HG03342 (cell line): Measurements from ENCODE around the gene TCEANC2.
"Not testable (repeated sequence)": the region's sequence is repeated elsewhere in the genome, so short reads cannot be mapped to it uniquely, and the experiment has no call there.

Source experiments
- ATAC-seq: cut with Tn5 transposase; IDR thresholded peaks from one replicate; pipeline ENCODE4 v1.9.1; 2021; ENCODE audit warnings: mild to moderate bottlenecking, moderate library complexity; ENCODE audit not compliant: unreplicated experiment

Gene TCEANC2

DNA sequence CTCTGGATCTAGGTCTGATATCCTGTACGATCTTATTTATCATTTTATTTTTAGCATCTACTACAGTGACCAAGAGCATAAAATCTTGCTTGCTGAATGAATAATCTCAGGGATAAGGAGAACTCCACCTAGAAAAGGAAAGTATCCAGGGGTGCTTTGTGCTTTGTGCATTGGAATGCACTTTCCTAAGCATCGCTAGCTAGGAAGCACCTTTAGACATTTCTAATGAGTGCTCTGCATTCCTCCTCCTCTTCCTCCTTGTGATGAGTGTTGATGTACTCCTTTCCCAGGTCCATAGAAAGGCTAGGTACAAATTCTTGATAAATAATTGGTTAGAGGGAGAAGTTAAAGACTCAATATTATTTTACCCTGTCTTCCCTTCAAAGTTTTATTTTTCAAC lies 31.4 kb downstream of the TCEANC2 start:
- no peak for ATAC-seq

DNA sequence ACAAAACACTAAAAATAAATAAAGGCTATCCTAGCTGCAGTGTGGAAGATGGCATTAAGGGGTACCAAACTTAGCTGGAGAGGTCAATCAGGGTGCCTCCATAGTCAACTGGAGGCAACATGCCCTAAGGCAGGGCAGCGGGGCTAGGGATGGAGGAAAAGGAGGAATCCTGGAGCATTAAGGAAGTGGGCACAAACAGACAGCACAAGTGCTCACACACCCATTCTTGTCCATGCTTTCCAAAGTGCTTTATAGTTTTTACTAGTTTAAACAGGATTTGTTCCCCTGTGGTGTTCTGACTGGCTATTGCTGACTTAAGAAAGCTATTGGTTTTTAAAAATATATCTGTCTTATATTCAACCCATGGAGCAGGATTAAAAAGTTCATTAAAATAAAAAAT lies 33.3 kb downstream of the TCEANC2 start:
- ATAC-seq, result no peak

DNA sequence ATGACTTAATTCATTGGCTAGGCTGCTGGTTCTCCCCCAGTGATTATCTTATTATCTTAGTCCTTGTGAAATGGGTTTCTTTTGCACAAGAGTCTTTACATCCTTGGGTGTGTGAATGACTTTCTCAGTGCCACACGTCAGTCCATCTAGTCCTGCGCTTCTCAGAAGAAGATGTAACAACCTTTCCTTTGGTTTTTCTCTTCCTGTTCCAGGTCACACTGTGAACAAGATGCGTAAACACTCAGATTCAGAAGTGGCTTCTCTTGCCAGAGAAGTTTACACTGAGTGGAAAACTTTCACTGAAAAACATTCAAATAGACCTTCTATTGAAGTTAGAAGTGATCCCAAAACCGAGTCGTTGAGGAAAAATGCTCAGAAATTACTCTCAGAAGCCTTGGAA lies 35.0 kb downstream of the TCEANC2 start:
- no peak for ATAC-seq

DNA sequence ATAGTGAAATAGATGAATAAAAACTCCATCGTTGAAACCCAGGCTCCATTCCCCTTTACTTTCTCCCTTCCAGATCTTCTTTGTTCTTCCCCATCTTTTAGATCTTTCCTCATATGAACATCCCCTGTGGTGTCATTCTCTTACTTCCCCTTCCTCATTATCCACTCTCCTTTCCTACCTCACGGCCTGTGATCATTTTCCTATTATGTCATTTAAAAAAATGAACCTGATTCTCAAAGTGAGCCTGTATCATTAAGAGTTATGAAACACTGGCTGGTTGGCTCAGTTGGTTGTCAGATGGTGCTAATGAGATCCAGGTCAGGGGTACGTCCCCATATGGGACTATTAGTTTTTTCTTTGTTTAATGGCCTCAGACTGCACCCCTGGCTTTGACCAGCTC lies 38.3 kb downstream of the TCEANC2 start:
- ATAC-seq, result no peak

DNA sequence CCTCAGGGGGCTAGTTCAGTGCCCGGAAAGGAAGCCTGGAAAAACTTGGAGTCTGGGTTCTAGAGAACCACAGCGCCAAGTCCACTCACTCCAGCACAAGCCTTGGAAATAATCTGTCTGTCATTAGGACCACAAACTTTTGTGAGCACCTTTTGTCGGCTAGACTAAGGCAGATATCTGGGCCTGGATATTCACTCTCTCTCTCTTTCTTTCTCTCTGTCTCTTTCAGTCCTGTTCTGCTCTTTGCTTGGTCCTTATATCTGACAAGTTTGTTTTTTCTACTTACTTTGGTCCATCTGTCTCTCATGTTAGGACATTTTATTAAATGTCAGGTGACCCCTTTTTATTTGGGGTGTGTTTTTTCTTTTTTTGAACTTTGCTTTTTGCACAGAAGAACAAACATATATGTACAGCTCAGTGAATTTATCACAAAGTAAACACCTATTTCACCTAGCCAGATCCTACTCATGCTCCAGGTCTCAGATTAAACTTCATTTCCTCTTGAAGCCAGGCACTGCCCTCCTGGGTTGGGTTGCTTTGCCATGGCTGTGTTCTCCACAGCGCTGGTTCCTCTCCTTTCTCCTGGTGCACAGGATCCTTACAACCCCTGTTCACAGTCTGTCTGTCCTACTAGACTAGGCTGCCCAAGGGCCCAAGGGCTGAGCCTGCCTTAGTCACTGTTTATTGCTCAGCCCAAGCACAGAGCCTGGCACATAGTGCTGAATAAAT lies 40.8 kb downstream of the TCEANC2 start:
- ATAC-seq, result no peak

DNA sequence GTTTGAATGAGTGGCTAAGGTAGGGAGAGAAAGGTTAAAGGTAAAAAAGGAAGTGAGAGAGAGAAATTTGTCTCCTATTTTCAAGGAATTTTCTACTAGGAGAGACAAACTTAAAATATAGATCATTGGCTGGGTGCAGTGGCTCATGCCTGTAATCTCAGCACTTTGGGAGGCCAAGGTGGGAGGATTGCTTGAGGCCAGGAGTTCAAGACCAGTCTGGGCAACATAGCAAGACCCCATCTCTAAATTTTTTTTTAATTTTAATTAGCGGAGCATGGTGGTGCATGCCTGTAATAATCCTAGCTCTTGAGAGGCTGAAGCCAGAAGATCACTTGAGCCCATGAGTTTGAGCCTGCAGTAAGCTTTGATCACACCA lies 41.3 kb downstream of the TCEANC2 start:
- ATAC-seq, result not testable (repeated sequence)

DNA sequence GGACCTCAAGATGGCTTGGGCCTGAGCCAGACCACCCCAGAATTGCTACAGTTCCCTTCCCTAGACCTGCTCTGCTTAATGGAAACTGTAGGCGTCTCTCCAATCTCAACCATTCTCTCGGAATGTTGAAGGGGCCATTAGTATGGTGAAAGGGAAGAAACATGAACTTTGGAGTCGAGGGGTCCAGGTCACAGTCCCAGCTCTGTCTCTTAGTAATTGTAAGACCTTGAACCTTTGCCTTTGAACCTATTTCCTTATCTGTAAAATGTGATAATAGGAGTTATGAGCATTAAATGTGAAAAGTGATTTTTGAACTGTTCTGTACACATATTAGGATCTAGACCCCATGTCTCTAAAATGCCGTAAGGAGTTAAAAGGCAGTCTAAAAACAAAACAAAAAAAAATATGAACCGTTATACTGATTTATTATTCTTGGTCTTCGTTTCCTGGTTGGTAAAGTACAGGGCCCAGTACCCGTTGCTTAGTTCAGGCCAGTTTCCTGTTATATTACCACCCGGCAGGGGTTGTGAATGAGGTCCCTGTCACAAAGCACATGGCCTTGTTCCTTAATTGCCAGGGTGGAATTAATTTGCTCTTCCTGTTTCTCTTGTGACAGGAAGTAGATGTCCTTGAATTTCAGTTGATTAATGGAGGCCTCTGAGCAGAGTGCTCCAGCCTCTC lies 42.3 kb downstream of the TCEANC2 start:
- ATAC-seq, result no peak

DNA sequence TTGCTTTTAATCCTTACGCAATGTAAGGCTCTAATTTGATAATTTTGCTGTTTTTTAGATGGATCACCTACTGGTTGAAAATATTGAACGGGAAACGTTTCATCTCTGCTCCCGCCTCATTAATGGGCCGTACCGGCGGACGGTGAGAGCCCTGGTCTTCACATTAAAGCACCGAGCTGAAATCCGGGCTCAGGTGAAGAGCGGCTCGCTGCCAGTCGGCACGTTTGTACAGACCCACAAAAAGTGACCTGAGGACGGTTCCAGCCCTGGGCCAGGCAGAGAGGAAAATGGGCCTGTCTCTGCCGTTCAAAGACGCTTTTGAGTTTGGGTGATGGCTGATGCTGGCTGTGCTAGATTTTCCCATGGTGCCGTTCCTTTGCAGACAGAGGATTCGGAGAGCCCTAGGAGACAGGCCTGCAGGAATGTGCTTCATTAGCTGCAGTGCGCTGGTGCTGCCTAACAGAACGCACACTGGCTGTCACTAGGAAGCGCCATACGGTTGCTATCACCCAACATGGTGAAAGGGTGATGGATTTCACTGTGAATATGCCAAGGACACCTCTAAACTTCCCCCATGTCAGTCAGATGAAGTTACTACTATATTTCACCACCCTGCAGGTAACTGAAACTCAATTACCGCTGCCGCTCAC lies 42.9 kb downstream of the TCEANC2 start:
- ATAC-seq, result no peak

DNA sequence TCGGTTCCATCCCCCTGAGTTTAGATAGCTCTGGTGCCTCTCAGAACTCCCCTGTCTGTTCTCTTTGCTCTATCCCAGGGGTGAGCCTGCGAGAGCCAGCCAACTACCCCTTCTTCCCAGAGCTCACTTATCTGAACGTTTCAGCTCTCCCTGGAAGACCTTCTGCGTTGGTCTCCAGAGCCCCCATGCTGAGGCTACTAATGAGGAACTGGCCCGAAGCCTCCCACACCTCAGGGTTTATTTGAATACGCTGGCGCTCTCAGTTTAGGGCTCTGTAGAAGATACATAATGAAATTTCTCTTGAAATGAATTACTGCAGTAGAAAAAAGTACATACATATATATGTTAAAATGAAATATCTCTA lies 43.5 kb downstream of the TCEANC2 start:
- ATAC-seq, result no peak

DNA sequence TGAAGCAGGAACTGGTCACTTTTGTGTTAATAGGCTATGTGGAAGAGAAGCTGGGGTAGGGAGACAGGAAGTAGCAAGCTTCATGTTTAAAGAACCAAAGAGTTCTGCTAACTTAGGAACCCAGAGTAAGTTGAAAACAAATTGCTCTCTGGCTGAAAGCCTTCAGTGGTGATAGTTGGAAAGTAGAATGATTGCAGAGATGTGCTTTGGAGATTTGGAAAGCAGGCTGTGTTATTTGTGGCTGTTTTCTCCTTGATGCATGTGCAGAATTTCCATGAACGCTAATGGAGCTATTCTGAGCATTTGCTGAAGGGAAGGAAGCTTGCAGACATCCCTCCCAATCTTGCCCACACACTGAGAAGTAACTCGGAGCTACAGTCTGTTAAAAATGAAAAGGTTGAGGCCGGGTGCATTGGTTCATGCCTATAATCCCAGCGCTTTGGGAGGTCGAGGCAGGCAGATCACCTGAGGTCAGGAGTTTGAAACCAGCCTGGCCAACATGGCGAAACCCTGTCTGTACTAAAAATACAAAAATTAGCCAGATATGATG lies 45.7 kb downstream of the TCEANC2 start:
- no peak for ATAC-seq

DNA sequence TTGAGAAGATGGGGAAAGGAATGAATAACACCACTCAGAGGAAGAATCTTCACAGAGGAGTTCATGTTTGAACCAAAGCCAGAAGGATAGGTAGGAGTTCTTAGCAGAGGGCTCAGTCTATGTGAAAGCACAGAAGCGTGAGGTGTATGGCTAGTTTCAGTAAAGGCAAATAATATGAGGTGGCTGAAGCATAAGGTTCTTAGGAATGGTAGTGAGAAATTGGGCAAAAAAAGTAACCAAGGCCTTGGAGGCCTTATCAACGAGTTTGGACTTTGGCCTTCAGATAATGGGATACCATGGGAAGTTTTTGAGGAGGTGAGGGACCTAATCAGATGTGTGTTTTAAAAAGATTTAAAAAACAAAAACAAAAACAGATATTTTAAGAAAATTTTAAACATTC lies 47.1 kb downstream of the TCEANC2 start:
- no peak for ATAC-seq

DNA sequence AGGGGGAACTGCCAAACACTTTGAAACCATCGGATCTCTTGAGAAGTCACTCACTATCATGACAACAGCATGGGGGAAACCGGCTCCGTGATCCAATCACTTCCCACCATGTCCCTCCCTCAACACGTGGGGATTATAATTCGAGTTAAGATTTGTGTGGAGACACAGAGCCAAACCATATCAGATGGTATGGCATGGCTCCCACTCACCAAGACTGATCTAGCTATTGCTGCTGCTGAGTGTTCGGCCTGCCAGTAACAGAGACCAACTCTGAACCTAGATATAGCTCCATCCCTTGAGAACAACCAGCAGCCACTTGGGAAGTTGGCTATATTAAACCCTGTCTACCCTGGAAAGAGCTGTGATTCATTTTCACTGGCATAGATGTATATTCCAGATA lies 50.0 kb downstream of the TCEANC2 start:
- no peak for ATAC-seq

DNA sequence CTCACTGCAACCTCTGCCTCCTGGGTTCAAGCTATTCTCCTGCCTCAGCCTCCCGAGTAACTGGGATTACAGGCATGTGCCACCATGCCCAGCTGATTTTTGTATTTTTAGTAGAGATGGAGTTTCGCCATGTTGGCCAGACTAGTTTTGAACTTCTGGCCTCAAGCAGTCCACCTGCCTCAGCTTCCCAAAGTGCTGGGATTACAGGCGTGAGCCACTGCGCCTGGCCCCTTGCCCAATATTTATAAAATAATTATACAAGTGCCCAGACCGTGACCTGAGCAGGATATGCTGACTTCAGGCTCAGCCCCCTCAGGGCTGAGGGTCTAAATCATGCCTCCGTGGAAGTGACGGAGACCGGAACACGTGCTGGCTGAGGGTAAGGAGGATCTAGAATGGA lies 51.2 kb downstream of the TCEANC2 start:
- not testable (repeated sequence) for ATAC-seq

DNA sequence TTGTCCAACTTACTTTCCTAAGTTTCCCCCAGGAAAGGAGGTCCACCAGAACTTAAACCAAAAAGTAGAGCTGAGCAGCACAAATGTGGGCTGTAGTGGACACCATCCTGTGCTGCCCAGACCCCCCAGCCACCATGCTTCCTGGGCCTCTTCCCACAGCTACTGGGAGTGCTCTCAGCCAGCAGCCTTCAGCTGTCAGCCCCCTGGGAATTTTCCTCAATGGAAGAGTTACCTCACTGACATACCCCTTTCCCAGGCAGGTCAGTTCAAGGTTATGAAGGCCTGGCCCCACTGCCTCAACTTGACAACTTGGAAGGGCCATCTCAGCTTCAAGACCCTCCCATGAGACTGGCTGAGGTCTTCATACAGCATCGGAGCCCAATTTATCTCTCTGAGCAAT lies 51.7 kb downstream of the TCEANC2 start:
- ATAC-seq, result no peak

DNA sequence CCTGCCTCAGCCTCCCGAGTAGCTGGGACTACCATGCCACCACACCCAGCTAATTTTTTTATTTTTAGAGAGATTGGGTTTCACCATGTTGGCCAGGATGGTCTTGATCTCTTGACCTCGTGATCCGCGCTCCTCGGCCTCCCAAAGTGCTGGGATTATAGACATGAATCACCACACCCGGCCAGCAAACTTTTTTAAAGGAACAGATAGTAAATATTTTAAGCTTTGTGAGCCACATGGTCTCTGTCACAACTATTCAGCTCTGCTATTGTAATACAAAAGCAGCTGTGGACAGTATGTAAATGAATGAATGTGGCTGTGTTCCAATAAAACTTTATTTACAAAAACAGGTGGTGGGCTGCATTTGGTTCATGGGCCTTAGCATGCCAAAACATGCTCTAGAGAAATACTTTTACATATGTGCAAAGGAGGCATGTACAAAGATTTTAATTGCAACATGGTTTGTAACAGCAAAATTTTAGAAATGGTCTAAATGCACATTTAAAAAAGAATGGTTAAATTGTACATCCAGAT lies 52.4 kb downstream of the TCEANC2 start:
- ATAC-seq, result no peak

DNA sequence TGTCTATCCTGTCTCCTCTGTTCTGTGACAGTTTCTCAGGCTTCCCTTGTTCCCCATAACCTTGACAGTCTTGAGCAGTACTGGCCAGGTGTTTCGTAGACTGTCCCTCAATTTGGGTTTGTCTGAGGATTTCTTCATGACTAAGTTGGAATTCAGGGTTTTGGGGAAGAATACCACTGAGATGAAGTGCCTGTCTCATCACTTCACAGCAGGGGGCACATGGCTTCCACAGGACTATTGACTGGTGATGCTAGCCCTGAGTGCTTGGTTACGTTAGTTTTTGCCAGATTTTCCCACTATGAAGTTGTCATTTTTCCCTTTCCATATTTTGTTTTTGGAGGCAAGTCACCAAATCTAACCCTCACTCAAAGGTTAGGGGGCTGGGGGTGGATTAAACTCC lies 53.7 kb downstream of the TCEANC2 start:
- ATAC-seq, result no peak

DNA sequence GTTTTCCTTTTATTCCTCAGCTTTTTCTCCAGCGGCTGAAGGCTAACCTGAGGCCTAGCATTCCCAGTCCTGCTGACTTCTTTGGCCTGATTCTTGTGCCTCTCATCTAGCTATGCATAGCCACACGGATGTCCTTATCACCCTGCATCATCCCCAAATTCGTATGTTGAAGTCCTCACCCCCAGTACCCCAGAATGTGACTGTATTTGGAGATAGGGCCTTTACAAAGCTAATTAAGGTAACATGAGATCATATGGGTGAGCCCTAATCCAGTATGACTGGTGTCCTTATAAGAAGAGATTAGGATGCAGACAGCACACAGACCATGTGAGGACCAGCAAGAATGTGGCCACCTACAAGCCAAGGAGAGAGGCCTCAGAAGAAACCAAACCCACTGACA lies 54.7 kb downstream of the TCEANC2 start:
- ATAC-seq, result no peak

DNA sequence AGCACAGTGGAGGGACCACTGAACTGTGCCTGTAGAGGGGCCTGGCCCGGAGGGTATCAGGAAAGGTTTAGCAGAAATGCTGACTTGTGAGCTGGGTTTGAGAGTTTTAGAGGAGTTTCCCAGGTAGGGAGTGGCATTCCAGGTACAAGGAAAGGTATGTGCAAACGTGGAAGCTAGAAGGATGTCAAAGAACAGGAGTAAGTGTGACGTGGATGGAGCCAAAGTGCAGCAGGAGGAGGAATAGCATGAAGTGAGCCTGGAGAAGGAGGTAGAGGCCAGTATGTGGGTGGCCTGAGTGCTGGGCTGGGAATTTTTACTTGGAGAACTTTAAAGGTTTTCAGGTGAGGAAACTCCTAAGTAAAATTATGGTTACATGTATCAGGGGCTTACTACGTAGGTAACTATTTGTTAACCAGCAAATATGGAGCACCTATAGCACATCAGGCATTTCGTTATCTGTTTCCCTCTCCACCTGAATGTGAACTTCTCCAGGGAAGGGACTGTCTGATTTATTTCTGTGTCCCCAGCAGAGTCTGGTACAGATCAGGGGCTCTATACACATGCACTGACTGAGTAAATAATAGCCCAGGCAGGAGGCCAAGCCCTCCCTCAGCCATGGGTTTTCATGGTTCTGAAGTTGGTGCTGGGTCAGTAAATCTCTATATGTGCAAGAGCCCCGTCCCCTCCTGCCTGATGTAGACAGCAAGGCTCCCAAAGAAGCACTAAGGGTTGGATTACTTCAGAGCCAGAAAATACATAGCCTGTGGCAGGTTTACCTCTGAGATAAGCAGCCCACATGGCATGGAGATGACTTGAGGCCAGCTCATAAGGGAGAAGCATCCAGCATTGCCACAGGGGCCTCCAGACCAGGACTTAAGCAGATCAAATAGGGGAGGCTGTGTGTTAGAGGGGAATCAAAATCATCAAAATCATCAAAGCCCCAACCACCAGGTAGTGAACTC lies 56.0 kb downstream of the TCEANC2 start:
- no peak for ATAC-seq

DNA sequence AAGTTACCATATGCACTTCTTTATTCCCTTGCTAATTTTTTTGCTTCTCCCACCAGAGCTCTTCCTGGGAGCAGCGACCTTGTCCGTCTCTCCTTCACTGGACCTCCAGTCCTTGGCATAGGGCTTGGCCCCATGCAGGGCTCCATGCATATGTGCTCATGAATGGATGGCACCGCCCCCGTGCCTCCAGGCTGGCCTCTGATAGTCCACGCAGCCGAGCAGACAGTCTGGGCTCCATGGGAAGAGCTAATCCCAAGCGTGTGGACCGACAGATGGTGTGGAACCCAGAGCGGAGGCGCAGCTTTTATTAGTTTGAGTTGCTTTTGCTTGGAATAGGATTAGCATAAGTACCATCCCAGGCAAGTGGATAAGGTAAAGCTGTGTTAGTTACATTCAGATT lies 57.6 kb downstream of the TCEANC2 start:
- ATAC-seq, result no peak

DNA sequence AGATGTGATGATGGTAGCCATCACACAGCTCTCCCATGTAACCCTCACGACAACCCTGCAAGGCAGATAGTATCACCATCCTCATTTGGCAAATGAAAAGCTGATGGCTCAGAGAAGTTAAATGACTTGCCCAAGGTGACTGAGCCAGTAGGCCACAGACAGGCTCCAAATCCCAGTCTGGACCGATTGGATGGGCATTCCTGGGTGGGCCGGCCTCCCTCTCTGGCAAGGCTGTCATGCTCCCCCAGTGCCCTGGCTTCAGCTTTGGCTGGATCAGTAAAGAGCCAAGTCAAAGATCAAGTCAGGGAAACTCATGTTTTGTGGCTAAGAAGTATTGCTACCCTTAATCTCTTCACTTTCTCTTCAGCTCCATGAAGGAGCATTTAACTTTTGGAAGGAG lies 58.2 kb downstream of the TCEANC2 start:
- no peak for ATAC-seq

DNA sequence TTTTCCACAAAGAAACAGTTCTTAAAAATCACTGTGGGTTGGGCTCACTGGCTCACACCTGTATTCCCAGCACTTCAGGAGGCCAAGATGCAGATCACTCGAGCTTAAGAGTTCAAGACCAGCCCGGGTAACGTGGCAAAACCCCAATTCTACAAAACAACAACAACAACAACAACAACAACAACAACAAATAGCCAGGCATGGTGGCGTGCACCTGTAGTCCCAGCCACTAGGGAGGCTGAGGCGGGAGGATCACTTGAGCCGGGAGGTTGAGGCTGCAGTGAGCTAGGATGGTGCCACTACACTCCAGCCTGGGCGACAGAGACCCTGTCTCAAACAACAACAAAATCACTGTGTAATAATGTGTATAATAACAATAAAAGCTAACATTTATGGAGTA lies 58.6 kb downstream of the TCEANC2 start:
- ATAC-seq, result no peak
